Keratinocyte (primary cell): ENCODE data around the gene PAFAH1B2.
"Not testable (repeated sequence)": the region's sequence is repeated elsewhere in the genome, so short reads cannot be mapped to it uniquely, and the experiment has no call there.

Experiments
- CTCF ChIP-seq, 3 experiments: IDR thresholded peaks in 1 of 3; conservative IDR thresholded peaks in 1 of 3; optimal IDR thresholded peaks in 1 of 3; 2 replicates in 2 of 3; 3 replicates in 1 of 3; pipeline versions ENCODE3 to v1.5.1; 2011; ENCODE audit warnings: low read length in 3 of 3, mild to moderate bottlenecking in 3 of 3, moderate library complexity in 2 of 3, control low read depth in 1 of 3, inconsistent platforms in 1 of 3; ENCODE audit not compliant: insufficient read depth in 2 of 3; ENCODE audit errors: extremely low read depth in 1 of 3
- EZH2 ChIP-seq: IDR thresholded peaks from one replicate; pipeline ENCODE4 v1.6.1; 2012; ENCODE audit warnings: inconsistent platforms, mild to moderate bottlenecking, low read length, moderate library complexity

- not testable (repeated sequence) for TF ChIP-seq CTCF (optimal IDR thresholded peaks at IDR 0.05 in 1 of 3, IDR thresholded peaks at IDR 0.05 in 1 of 3, conservative IDR thresholded peaks at IDR 0.05 in 1 of 3; ENCODE audit: extremely low read depth in 1 of 3, insufficient read depth in 2 of 3, low read length in 3 of 3); EZH2
Measured at GRCh38 chr11:117206859-117207258, 62.8 kb downstream of the PAFAH1B2 start.
